ENCODE measurements around the gene PRLH.

The PRLH gene

DNA sequence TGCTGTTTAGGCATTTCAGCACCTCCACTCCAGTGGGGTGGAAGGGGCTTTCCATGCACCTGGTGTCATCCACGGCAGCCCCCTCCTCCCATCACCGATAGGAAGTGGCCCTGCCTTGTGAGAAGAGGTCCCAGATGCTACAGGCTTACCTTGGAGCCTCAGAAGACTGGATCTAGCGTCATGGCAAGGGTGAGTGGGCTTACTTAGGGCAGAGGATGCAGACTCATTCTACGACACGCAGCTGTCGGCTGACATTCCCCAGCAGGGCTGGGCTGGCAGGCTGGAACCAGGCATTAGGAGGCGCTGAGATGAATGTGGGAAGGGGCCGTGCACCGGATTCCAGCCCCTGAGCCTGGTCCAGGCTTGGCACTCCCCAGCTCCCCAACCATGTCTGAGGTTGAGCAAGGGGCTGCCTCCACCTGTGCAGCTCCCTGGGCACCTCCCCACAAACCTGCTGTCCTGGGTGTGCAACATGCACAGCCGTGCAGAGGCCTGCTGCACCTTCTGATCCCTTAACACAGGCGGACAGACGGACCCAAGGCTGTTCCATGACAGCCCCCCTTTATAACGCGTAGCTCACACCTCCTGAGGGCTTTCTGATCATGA is 1.7 kb upstream of the PRLH start:
- DNase-seq (ENCODE audit: insufficient read length, low spot score) (no peak), FAIRE-seq (no peak)
- TF ChIP-seq POLR2A (IDR thresholded peaks at IDR 0.05; ENCODE audit: low read depth, low read length) = no peak

DNA sequence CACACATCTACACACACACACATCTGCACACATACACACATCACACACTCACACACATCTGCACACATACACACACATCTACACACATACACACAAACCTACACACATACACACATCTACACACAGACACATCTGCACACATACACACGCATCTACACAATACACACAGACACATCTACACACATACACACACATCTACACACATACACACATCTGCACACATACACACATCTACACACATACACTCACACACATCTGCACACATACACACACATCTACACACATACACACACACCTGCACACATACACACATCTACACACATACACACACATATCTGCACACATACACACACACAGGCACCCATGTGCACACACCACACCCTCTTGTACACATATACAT is 400 bp upstream of the PRLH start:
- no peak for FAIRE-seq

GRCh38 chr2:237567276-237568029 is 1.1 kb downstream of the PRLH start:
- TF ChIP-seq POLR2A (IDR thresholded peaks at IDR 0.05; ENCODE audit: low read depth, low read length) = no peak
- FAIRE-seq (no peak), DNase-seq (ENCODE audit: insufficient read length, low spot score) (no peak)

More for the DNA sequence above, 400 bp upstream of the PRLH start:
- DNase-seq (ENCODE audit: insufficient read length, low spot score) = no peak
- TF ChIP-seq POLR2A (IDR thresholded peaks at IDR 0.05; ENCODE audit: low read depth, low read length) = no peak

DNA sequence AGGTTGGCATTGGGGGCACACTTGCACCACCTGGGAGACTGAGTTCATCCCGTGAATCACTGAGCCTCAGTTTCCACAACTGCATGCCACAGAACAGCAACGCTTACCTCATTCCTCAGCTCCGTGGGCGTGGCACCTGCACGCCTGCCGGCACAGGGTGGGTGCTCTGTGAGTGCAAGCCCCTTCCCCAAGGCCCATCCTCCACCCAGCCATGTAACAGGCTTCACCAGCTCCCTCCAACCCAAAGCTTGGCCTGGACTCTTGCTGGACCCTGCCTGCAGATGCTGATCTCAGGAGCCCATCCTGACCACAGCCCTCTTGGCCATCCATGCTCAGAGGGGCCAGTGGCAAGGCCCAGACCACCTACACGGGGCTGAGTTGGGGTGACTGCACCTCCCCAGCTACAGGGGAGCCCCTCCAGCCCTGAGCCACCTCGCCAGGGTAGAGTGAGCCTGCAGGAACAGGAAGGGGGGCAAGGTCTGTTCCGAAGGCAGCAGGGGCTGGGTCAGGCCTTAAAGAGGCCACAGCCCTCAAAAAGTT is 1.8 kb downstream of the PRLH start:
- no peak for TF ChIP-seq POLR2A (IDR thresholded peaks at IDR 0.05; ENCODE audit: low read depth, low read length)
- DNase-seq (ENCODE audit: insufficient read length, low spot score) = no peak
- no peak for FAIRE-seq

DNA sequence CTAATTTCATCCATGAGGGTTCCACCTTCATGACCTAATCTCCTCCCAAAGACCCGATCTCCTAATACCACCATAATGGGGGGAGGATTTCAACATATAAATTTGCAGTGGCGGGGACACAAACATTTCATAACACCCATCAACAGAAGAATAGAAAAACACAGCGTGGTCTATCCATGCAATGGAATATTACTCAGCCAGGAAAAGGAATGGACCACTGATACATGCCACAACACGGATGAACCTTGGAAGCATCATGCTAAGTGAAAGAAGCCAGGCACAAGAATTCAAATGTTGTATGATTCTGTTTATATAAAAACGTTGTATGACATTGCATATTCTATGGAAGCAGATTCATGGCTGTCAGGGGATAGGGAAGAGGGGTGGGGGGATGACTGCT is 2.7 kb downstream of the PRLH start:
- FAIRE-seq (no peak), DNase-seq (ENCODE audit: insufficient read length, low spot score) (no peak)
- no peak for TF ChIP-seq POLR2A (IDR thresholded peaks at IDR 0.05; ENCODE audit: low read depth, low read length)

GRCh38 chr2:237569896-237570295 is 3.5 kb downstream of the PRLH start:
- DNase-seq (ENCODE audit: insufficient read length, low spot score) (no peak), FAIRE-seq (no peak)
- no peak for TF ChIP-seq POLR2A (IDR thresholded peaks at IDR 0.05; ENCODE audit: low read depth, low read length)

- DNase-seq (ENCODE audit: insufficient read length, low spot score) (no peak), FAIRE-seq (no peak)
- no peak for TF ChIP-seq POLR2A (IDR thresholded peaks at IDR 0.05; ENCODE audit: low read depth, low read length)
Measured at GRCh38 chr2:237570776-237571335, 4.5 kb downstream of the PRLH start.

GRCh38 chr2:237571551-237571950 is 5.2 kb downstream of the PRLH start:
- DNase-seq (ENCODE audit: insufficient read length, low spot score) = no peak
- FAIRE-seq = no peak
- TF ChIP-seq POLR2A (IDR thresholded peaks at IDR 0.05; ENCODE audit: low read depth, low read length) = no peak

GRCh38 chr2:237572021-237572741 is 5.8 kb downstream of the PRLH start:
- DNase-seq (ENCODE audit: insufficient read length, low spot score) = peak; percentile 98
- FAIRE-seq = peak; percentile 15
- no peak for TF ChIP-seq POLR2A (IDR thresholded peaks at IDR 0.05; ENCODE audit: low read depth, low read length)

DNA sequence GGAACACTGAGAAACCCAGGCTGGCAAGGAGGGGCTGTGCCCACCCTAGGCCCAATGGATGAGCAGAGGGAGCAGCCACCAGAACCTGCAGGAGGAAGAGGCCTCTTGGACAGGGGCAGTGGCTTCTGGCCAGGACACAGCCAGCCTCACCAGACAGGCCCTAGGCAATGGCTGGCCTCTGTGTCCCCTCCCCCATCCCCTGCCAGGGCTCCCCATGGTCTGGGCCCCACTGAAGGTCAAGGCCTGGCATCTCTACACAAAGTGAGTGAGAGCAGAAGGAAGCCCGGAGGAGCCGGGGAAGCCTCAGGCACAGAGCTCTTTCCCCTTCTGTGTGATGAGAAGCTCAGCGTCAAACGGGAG is 6.3 kb downstream of the PRLH start:
- TF ChIP-seq POLR2A (IDR thresholded peaks at IDR 0.05; ENCODE audit: low read depth, low read length) = no peak
- no peak for DNase-seq (ENCODE audit: insufficient read length, low spot score)
- no peak for FAIRE-seq

GRCh38 chr2:237573721-237574415 is 7.5 kb downstream of the PRLH start:
- DNase-seq (ENCODE audit: insufficient read length, low spot score) = no peak
- no peak for FAIRE-seq
- TF ChIP-seq POLR2A (IDR thresholded peaks at IDR 0.05; ENCODE audit: low read depth, low read length) = no peak

GRCh38 chr2:237574467-237574866 is 8.1 kb downstream of the PRLH start:
- FAIRE-seq = no peak
- DNase-seq (ENCODE audit: insufficient read length, low spot score) = no peak
- no peak for TF ChIP-seq POLR2A (IDR thresholded peaks at IDR 0.05; ENCODE audit: low read depth, low read length)
